ENCODE results near the gene ARFRP1. TPM values are rescaled to one million over a fixed set of nuclear protein-coding genes. Genes with fewer than 3 reads are reported as not detected.

ARFRP1 gene
- total RNA-seq, 1 experiment from 2014 or later, result 30.2 TPM

- Mint-ChIP-seq H3K4me1 (no peaks in the 10 kb centered on the region), H3K9me3 (no peaks in the 10 kb centered on the region), H3K27me3 (ENCODE audit: low read depth) (no peaks in the 10 kb centered on the region), H3K27ac (peak overlapping the region; percentile 45; the same call in 1 of the 2 replicates), H3K4me3 (no peak overlapping the region), H3K36me3 (peaks cover 13% of the 10 kb centered on the region)
- ChIA-PET POLR2A (no interaction called here), CTCF (no interaction called here)
- DNase-seq (ENCODE audit: low spot score) (no peak), ATAC-seq (no peak)
- TF ChIP-seq, protein P1, sequence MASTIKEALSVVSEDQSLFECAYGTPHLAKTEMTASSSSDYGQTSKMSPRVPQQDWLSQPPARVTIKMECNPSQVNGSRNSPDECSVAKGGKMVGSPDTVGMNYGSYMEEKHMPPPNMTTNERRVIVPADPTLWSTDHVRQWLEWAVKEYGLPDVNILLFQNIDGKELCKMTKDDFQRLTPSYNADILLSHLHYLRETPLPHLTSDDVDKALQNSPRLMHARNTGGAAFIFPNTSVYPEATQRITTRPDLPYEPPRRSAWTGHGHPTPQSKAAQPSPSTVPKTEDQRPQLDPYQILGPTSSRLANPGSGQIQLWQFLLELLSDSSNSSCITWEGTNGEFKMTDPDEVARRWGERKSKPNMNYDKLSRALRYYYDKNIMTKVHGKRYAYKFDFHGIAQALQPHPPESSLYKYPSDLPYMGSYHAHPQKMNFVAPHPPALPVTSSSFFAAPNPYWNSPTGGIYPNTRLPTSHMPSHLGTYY (CRISPR knock-in tag; IDR thresholded peaks at IDR 0.05), result no peak
- TF ChIP-seq ZNF532 (CRISPR knock-in tag; IDR thresholded peaks at IDR 0.05; ENCODE audit: borderline replicate concordance) (no peak), ZBTB21 (CRISPR knock-in tag; IDR thresholded peaks at IDR 0.05; ENCODE audit: borderline replicate concordance) (no peak), ZNF138 (CRISPR knock-in tag; conservative IDR thresholded peaks at IDR 0.05) (no peak), FOXP1 (CRISPR knock-in tag; IDR thresholded peaks at IDR 0.05; ENCODE audit: borderline replicate concordance) (no peak), CREB1 (CRISPR knock-in tag; IDR thresholded peaks at IDR 0.05) (no peak), ESRRA (CRISPR knock-in tag; IDR thresholded peaks at IDR 0.05; ENCODE audit: borderline replicate concordance) (no peak), NR3C1 (CRISPR knock-in tag; conservative IDR thresholded peaks at IDR 0.05; ENCODE audit: low read depth) (no peak)
- TF ChIP-seq, protein P2, sequence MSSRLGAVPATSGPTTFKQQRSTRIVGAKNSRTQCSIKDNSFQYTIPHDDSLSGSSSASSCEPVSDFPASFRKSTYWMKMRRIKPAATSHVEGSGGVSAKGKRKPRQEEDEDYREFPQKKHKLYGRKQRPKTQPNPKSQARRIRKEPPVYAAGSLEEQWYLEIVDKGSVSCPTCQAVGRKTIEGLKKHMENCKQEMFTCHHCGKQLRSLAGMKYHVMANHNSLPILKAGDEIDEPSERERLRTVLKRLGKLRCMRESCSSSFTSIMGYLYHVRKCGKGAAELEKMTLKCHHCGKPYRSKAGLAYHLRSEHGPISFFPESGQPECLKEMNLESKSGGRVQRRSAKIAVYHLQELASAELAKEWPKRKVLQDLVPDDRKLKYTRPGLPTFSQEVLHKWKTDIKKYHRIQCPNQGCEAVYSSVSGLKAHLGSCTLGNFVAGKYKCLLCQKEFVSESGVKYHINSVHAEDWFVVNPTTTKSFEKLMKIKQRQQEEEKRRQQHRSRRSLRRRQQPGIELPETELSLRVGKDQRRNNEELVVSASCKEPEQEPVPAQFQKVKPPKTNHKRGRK (CRISPR knock-in tag; IDR thresholded peaks at IDR 0.05; ENCODE audit: borderline replicate concordance), result no peak
- TF ChIP-seq, protein P3, sequence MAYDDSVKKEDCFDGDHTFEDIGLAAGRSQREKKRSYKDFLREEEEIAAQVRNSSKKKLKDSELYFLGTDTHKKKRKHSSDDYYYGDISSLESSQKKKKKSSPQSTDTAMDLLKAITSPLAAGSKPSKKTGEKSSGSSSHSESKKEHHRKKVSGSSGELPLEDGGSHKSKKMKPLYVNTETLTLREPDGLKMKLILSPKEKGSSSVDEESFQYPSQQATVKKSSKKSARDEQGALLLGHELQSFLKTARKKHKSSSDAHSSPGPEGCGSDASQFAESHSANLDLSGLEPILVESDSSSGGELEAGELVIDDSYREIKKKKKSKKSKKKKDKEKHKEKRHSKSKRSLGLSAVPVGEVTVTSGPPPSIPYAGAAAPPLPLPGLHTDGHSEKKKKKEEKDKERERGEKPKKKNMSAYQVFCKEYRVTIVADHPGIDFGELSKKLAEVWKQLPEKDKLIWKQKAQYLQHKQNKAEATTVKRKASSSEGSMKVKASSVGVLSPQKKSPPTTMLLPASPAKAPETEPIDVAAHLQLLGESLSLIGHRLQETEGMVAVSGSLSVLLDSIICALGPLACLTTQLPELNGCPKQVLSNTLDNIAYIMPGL (CRISPR knock-in tag; IDR thresholded peaks at IDR 0.05), result no peak
- TF ChIP-seq, protein P4, sequence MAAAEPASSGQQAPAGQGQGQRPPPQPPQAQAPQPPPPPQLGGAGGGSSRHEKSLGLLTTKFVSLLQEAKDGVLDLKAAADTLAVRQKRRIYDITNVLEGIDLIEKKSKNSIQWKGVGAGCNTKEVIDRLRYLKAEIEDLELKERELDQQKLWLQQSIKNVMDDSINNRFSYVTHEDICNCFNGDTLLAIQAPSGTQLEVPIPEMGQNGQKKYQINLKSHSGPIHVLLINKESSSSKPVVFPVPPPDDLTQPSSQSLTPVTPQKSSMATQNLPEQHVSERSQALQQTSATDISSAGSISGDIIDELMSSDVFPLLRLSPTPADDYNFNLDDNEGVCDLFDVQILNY (CRISPR knock-in tag; IDR thresholded peaks at IDR 0.05), result no peak
Observed at GRCh38 chr20:63673951-63674350, 33.8 kb downstream of the ARFRP1 start.

DNA sequence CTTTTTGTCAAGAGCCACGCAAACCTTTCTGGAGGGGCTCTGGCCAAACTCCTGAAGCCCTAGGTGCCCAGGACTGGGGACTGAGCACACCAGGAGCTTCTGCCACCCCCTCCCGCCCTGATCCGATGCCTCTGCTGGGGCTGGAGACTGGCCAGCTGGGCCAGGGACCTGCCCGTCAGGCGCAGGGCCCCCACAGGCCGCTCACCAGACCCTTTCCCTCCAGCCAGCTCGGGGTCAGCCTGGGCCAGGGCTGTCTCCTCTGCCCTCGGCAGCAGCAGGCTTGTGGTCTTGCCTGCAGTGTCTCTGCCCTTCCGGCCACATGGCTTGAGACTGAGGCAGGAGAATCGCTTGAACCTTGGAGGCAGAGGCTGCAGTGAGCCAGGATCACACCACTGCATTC, 35.1 kb downstream of the ARFRP1 start:
- Mint-ChIP-seq H3K36me3 (peaks cover 23% of the 10 kb centered on the region), H3K4me1 (no peaks in the 10 kb centered on the region), H3K27ac (no peak overlapping the region), H3K9me3 (no peaks in the 10 kb centered on the region), H3K4me3 (no peak overlapping the region), H3K27me3 (ENCODE audit: low read depth) (no peaks in the 10 kb centered on the region)
- POLR2A ChIA-PET, result no interaction called here
- DNase-seq (ENCODE audit: low spot score) (no peak), ATAC-seq (no peak)
- CTCF ChIA-PET, result no interaction called here
- TF ChIP-seq NR2C2 (CRISPR knock-in tag; IDR thresholded peaks at IDR 0.05), result no peak
- TF ChIP-seq TEAD4 (CRISPR knock-in tag; IDR thresholded peaks at IDR 0.05), result no peak
- TF ChIP-seq, protein P5, sequence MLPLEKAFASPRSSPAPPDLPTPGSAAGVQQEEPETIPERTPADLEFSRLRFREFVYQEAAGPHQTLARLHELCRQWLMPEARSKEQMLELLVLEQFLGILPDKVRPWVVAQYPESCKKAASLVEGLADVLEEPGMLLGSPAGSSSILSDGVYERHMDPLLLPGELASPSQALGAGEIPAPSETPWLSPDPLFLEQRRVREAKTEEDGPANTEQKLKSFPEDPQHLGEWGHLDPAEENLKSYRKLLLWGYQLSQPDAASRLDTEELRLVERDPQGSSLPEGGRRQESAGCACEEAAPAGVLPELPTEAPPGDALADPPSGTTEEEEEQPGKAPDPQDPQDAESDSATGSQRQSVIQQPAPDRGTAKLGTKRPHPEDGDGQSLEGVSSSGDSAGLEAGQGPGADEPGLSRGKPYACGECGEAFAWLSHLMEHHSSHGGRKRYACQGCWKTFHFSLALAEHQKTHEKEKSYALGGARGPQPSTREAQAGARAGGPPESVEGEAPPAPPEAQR (CRISPR knock-in tag; IDR thresholded peaks at IDR 0.05), result no peak
- TF ChIP-seq ZNF416 (CRISPR knock-in tag; IDR thresholded peaks at IDR 0.05), result no peak
- TF ChIP-seq ZBTB43 (CRISPR knock-in tag; IDR thresholded peaks at IDR 0.05), result no peak
- TF ChIP-seq FOXK1 (CRISPR knock-in tag; IDR thresholded peaks at IDR 0.05), result no peak
- TF ChIP-seq, protein P6, sequence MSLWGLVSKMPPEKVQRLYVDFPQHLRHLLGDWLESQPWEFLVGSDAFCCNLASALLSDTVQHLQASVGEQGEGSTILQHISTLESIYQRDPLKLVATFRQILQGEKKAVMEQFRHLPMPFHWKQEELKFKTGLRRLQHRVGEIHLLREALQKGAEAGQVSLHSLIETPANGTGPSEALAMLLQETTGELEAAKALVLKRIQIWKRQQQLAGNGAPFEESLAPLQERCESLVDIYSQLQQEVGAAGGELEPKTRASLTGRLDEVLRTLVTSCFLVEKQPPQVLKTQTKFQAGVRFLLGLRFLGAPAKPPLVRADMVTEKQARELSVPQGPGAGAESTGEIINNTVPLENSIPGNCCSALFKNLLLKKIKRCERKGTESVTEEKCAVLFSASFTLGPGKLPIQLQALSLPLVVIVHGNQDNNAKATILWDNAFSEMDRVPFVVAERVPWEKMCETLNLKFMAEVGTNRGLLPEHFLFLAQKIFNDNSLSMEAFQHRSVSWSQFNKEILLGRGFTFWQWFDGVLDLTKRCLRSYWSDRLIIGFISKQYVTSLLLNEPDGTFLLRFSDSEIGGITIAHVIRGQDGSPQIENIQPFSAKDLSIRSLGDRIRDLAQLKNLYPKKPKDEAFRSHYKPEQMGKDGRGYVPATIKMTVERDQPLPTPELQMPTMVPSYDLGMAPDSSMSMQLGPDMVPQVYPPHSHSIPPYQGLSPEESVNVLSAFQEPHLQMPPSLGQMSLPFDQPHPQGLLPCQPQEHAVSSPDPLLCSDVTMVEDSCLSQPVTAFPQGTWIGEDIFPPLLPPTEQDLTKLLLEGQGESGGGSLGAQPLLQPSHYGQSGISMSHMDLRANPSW (CRISPR knock-in tag; conservative IDR thresholded peaks at IDR 0.05; ENCODE audit: low read depth), result no peak
- no peak for TF ChIP-seq ZNF317 (CRISPR knock-in tag; IDR thresholded peaks at IDR 0.05; ENCODE audit: borderline replicate concordance, low read depth)
- TF ChIP-seq JAZF1 (CRISPR knock-in tag; IDR thresholded peaks at IDR 0.05), result no peak
